SU-DHL-6 (cell line): ENCODE results near the gene DCHS2.

Experiments used
- H2AFZ ChIP-seq: fragments of 200-600 bp; sonication (generic); 2 replicates; pipeline ENCODE4 v1.6.1; 2014; ENCODE audit warnings: low read depth, mild to moderate bottlenecking, moderate library complexity, mixed read lengths, antibody characterized with exemption, low read length; ENCODE audit not compliant: severe bottlenecking
- H3F3A ChIP-seq: fragments of 200-600 bp; shearing (Covaris generic); 2 replicates; pipeline ENCODE4 v1.6.0; 2016; ENCODE audit warnings: antibody characterized with exemption, mild to moderate bottlenecking; ENCODE audit not compliant: insufficient read depth
- H3K27ac ChIP-seq: fragments of 200-600 bp; sonication (generic); 2 replicates; pipeline ENCODE4 v1.5.1; 2016; ENCODE audit warnings: low read depth, mild to moderate bottlenecking, low read length, moderate library complexity, mixed read lengths
- H3K27me3 ChIP-seq: fragments of 200-600 bp; sonication (generic), shearing (Covaris generic); 2 replicates; pipeline ENCODE4 v1.6.0; 2014; ENCODE audit warnings: mild to moderate bottlenecking, low read length
- H3K36me3 ChIP-seq: fragments of 200-600 bp; sonication (generic); 2 replicates; pipeline ENCODE4 v1.6.1; 2014; ENCODE audit warnings: mild to moderate bottlenecking, low read length, mixed read lengths
- H3K4me2 ChIP-seq: fragments of 300-600, 200-600 bp; shearing (Covaris generic), sonication (generic); 2 replicates; pipeline ENCODE4 v1.6.0; 2014; ENCODE audit warnings: low read length, low read depth, mild to moderate bottlenecking; ENCODE audit not compliant: poor library complexity, severe bottlenecking
- H3K4me3 ChIP-seq: fragments of 200-600 bp; sonication (generic); 2 replicates; pipeline ENCODE4 v1.5.1; 2014; ENCODE audit warnings: antibody characterized with exemption, low read length, mild to moderate bottlenecking, mixed read lengths; ENCODE audit not compliant: insufficient read depth, poor library complexity, severe bottlenecking
- H3K79me2 ChIP-seq: fragments of 200-600 bp; sonication (generic); 2 replicates; pipeline ENCODE4 v1.6.1; 2014; ENCODE audit warnings: mild to moderate bottlenecking, low read length, moderate library complexity; ENCODE audit not compliant: insufficient read depth
- H3K9ac ChIP-seq: fragments of 200-600 bp; sonication (generic); 2 replicates; pipeline ENCODE4 v1.7.0; 2014; ENCODE audit warnings: mild to moderate bottlenecking, low read length
- H3K9me2 ChIP-seq: fragments of 200-600 bp; sonication (generic); replicated peaks from 2 replicates; pipeline ENCODE4 v1.6.1; 2014; ENCODE audit warnings: low read length; ENCODE audit not compliant: insufficient read depth
- H3K9me3 ChIP-seq: fragments of 200-600 bp; sonication (generic); 2 replicates; pipeline ENCODE4 v1.6.1; 2014; ENCODE audit warnings: low read length, mixed read lengths; ENCODE audit not compliant: insufficient read depth
- H4K20me1 ChIP-seq: fragments of 200-600 bp; sonication (generic); 2 replicates; pipeline ENCODE4 v1.6.1; 2014; ENCODE audit warnings: low read depth, mild to moderate bottlenecking, antibody characterized with exemption, low read length, moderate library complexity, mixed read lengths
- EZH2phosphoT487 ChIP-seq: fragments of 200-600 bp; sonication (generic), shearing (Covaris generic); conservative IDR thresholded peaks from 2 replicates; pipeline ENCODE4 v1.6.1; 2018; ENCODE audit warnings: mild to moderate bottlenecking, antibody characterized with exemption, low read length, moderate library complexity, mixed read lengths
- TF ChIP-seq, protein P1 (sequence below): fragments of 200-600 bp; sonication (generic); IDR thresholded peaks from one replicate; pipeline ENCODE4 v1.5.1; 2017; ENCODE audit warnings: antibody characterized with exemption, mild to moderate bottlenecking, low read length, moderate library complexity; ENCODE audit not compliant: insufficient read depth, poor library complexity, severe bottlenecking

DCHS2 gene

DNA sequence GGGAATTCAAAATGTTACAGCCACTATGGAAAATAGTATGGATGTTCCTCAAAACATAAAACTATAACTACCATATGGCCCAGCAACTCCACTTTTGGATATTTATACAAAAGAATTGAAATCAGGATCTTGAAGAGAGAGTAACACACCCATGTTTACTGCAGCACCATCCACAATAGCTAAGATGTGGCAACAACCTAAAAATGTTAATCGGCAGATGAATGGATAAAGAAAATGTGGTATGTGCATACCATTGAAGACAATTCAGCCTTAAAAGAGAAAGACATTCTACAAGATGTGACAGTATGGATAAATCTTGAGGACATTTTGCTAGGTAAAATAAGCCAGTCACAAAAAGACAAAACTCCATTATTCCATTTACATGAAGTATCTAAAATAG is 171.9 kb downstream of the DCHS2 start:
- Histone ChIP-seq H3K4me2 (no peak overlapping the region), H3K9me2 (no peaks in the 10 kb centered on the region), H4K20me1 (no peaks in the 10 kb centered on the region), H3K36me3 (no peaks in the 10 kb centered on the region), H3K27me3 (no peaks in the 10 kb centered on the region), H3F3A (no peaks in the 10 kb centered on the region), H3K79me2 (no peaks in the 10 kb centered on the region), H3K9me3 (no peaks in the 10 kb centered on the region; the same call in 1 of the 2 replicates), H2AFZ (no peak overlapping the region), H3K9ac (no peak overlapping the region), H3K27ac (no peak overlapping the region), H3K4me3 (no peak overlapping the region)
- TF ChIP-seq EZH2phosphoT487, result no peak
- TF ChIP-seq, protein P1, sequence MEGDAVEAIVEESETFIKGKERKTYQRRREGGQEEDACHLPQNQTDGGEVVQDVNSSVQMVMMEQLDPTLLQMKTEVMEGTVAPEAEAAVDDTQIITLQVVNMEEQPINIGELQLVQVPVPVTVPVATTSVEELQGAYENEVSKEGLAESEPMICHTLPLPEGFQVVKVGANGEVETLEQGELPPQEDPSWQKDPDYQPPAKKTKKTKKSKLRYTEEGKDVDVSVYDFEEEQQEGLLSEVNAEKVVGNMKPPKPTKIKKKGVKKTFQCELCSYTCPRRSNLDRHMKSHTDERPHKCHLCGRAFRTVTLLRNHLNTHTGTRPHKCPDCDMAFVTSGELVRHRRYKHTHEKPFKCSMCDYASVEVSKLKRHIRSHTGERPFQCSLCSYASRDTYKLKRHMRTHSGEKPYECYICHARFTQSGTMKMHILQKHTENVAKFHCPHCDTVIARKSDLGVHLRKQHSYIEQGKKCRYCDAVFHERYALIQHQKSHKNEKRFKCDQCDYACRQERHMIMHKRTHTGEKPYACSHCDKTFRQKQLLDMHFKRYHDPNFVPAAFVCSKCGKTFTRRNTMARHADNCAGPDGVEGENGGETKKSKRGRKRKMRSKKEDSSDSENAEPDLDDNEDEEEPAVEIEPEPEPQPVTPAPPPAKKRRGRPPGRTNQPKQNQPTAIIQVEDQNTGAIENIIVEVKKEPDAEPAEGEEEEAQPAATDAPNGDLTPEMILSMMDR, result no peak

DNA sequence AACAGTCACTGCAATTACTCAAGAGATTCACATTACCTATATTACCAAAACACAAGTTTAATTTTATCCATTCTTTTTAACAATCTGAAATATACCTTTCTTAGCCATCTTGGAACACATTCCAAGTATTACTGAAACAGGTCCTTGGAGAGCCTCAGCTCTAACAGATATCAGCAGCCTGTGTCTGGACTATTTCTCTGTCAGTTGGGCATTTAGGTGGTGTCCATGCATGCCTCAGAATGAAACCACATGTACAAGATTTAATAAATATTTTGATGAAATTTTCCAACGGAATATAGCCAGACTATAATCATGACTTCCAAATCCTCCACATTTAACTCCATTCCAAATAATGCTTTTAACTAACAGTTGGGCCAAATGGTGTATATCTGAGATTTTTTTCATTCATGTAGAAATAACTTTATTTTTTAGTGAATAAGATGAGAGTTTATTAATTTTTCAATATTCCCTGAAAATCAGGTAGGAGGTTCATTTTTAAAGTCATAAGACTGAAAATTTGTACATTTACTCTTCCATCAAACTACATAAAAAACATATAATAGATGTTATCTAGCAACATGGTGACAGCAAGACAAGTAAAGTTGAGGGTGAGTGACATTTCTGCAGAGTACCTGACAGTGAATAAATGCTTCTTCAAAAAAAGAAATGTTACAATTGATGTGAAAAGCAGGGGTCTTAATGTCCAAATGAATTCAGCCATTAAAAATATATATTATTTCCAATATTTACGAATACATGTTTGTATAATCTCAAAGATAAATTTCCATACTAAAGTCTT is 174.2 kb downstream of the DCHS2 start:
- H3K27ac ChIP-seq, result no peak overlapping the region
- no peaks in the 10 kb centered on the region for H4K20me1 ChIP-seq
- TF ChIP-seq, protein P1, result no peak
- no peak for TF ChIP-seq EZH2phosphoT487
- no peak overlapping the region for H3K4me2 ChIP-seq
- H3F3A ChIP-seq, result no peaks in the 10 kb centered on the region
- H3K36me3 ChIP-seq, result no peaks in the 10 kb centered on the region
- no peaks in the 10 kb centered on the region for H3K79me2 ChIP-seq
- H3K9me3 ChIP-seq, result no peaks in the 10 kb centered on the region; the same call in 1 of the 2 replicates
- H3K4me3 ChIP-seq, result no peak overlapping the region
- no peak overlapping the region for H3K9ac ChIP-seq
- no peak overlapping the region for H2AFZ ChIP-seq
- H3K27me3 ChIP-seq, result no peaks in the 10 kb centered on the region
- H3K9me2 ChIP-seq, result no peaks in the 10 kb centered on the region

- Histone ChIP-seq H3K9me2 (no peaks in the 10 kb centered on the region), H3F3A (no peaks in the 10 kb centered on the region), H3K9ac (no peak overlapping the region), H4K20me1 (no peaks in the 10 kb centered on the region), H2AFZ (no peak overlapping the region), H3K36me3 (no peaks in the 10 kb centered on the region), H3K79me2 (no peaks in the 10 kb centered on the region), H3K4me2 (no peak overlapping the region), H3K9me3 (no peaks in the 10 kb centered on the region), H3K27ac (no peak overlapping the region), H3K27me3 (no peaks in the 10 kb centered on the region), H3K4me3 (no peak overlapping the region)
- TF ChIP-seq, protein P1, result no peak
- no peak for TF ChIP-seq EZH2phosphoT487
These were observed 175.9 kb downstream of the DCHS2 start for GRCh38 chr4:154315741-154316140.
